Endothelial cell of umbilical vein (primary cell): ENCODE measurements around the gene MTCL1. TPM values are rescaled to one million over a fixed set of nuclear protein-coding genes. Genes with fewer than 3 reads are reported as not detected.

ENCODE experiments used
- BruUV-seq: library from RNA; stranded (reverse); fragments of 400-500 nt; replicated peaks from 2 replicates; lab custom pipeline; 2021; lab: Mats Ljungman, UMichigan
- CTCF ChIA-PET: fragments of 300-600, 350-600 bp; sonication (Branson Sonifier 250); formaldehyde crosslinking; loops from one replicate; lab custom pipeline; 2021; ENCODE audit warnings: antibody characterized with exemption, inconsistent platforms; lab: Charles Lee
- POLR2A ChIA-PET: fragments of 300-600, 350-600 bp; sonication (Branson Sonifier 250); formaldehyde crosslinking; loops from one replicate; lab custom pipeline; 2021; ENCODE audit warnings: antibody characterized with exemption, inconsistent platforms; lab: Charles Lee
- DNase-seq: peaks from one replicate; pipeline ENCODE4 v3.0.0-alpha.2; 2011; ENCODE audit warnings: low read depth, low spot score
- FAIRE-seq: peaks from 2 replicates; lab custom pipeline; 2011; peaks lifted over from hg19 to GRCh38; lab: Jason Lieb, UNC
- H2AFZ ChIP-seq: 2 replicates; pipeline ENCODE4 v1.6.0; 2012; ENCODE audit warnings: low read depth, low read length, control low read depth, inconsistent platforms
- H3K27ac ChIP-seq: 2 replicates; pipeline ENCODE4 v1.5.1; 2011; ENCODE audit warnings: low read depth, mild to moderate bottlenecking, control low read depth, low read length, moderate library complexity; ENCODE audit not compliant: insufficient read depth
- H3K27me3 ChIP-seq, 2 experiments: 2 replicates each; pipeline versions ENCODE4 v1.6.0 to v1.6.1; 2011; ENCODE audit warnings: low read length in 2 of 2, mixed read lengths in 1 of 2; ENCODE audit not compliant: control insufficient read depth in 2 of 2, insufficient read depth in 2 of 2
- H3K36me3 ChIP-seq, 2 experiments: 2 replicates in 1 of 2; 3 replicates in 1 of 2; pipeline ENCODE4 v1.5.1; 2011; ENCODE audit warnings: low read length in 2 of 2, mild to moderate bottlenecking in 1 of 2, moderate library complexity in 1 of 2; ENCODE audit not compliant: control insufficient read depth in 2 of 2, insufficient read depth in 2 of 2; ENCODE audit errors: extremely low read depth in 1 of 2
- H3K4me1 ChIP-seq: 3 replicates; pipeline ENCODE4 v1.5.1; 2011; ENCODE audit warnings: mild to moderate bottlenecking, low read length; ENCODE audit not compliant: control insufficient read depth, insufficient read depth; ENCODE audit errors: extremely low read depth
- H3K4me2 ChIP-seq: 2 replicates; pipeline ENCODE4 v1.6.1; 2011; ENCODE audit warnings: low read length, control low read depth, mixed read lengths; ENCODE audit not compliant: insufficient read depth
- H3K4me3 ChIP-seq, 3 experiments: fragments of 200-600 bp in 1 of 3; sonication (generic), shearing (Covaris generic) in 1 of 3; replicated peaks in 1 of 3; 2 replicates each; pipeline ENCODE4 v1.5.1; 2011 to 2016; ENCODE audit warnings: control low read depth in 3 of 3, low read length in 3 of 3, mild to moderate bottlenecking in 2 of 3, inconsistent platforms in 1 of 3, low read depth in 1 of 3, moderate library complexity in 1 of 3; ENCODE audit not compliant: insufficient read depth in 1 of 3
- H3K79me2 ChIP-seq: 2 replicates; pipeline ENCODE4 v1.6.0; 2012; ENCODE audit warnings: low read length, inconsistent platforms; ENCODE audit not compliant: control insufficient read depth, insufficient read depth
- H3K9ac ChIP-seq: replicated peaks from 2 replicates; pipeline ENCODE3; 2011; ENCODE audit warnings: low read length, control low read depth; ENCODE audit not compliant: insufficient read depth; ENCODE audit errors: extremely low read depth
- H3K9me1 ChIP-seq: replicated peaks from 3 replicates; pipeline ENCODE4 v1.6.0; 2011; ENCODE audit warnings: mild to moderate bottlenecking, low read length; ENCODE audit not compliant: control insufficient read depth, insufficient read depth; ENCODE audit errors: extremely low read depth
- H3K9me3 ChIP-seq: replicated peaks from 2 replicates; pipeline ENCODE4 v1.5.1; 2012; ENCODE audit warnings: low read length, inconsistent platforms; ENCODE audit not compliant: control insufficient read depth, insufficient read depth
- H4K20me1 ChIP-seq: replicated peaks from 2 replicates; pipeline ENCODE3; 2011; ENCODE audit warnings: mild to moderate bottlenecking, low read length; ENCODE audit not compliant: control insufficient read depth, insufficient read depth; ENCODE audit errors: extremely low read depth
- EZH2 ChIP-seq: IDR thresholded peaks from 2 replicates; pipeline ENCODE4 v1.6.1; 2012; ENCODE audit warnings: borderline replicate concordance, low read depth, mild to moderate bottlenecking, moderate library complexity, low read length, inconsistent platforms; ENCODE audit not compliant: severe bottlenecking
- FOS ChIP-seq: IDR thresholded peaks from 2 replicates; pipeline ENCODE4 v1.6.1; 2011; ENCODE audit warnings: mild to moderate bottlenecking, low read length, moderate library complexity, borderline replicate concordance; ENCODE audit not compliant: insufficient read depth
- GATA2 ChIP-seq: IDR thresholded peaks from 2 replicates; pipeline ENCODE4 v1.7.0; 2011; ENCODE audit warnings: low read depth, mild to moderate bottlenecking, moderate library complexity, mixed read lengths, low read length; ENCODE audit not compliant: insufficient read length, insufficient read depth
- JUN ChIP-seq: IDR thresholded peaks from 2 replicates; pipeline ENCODE4 v1.6.1; 2011; ENCODE audit warnings: borderline replicate concordance, low read depth; ENCODE audit not compliant: insufficient read length, insufficient read depth
- MYC ChIP-seq: IDR thresholded peaks from one replicate; pipeline ENCODE4 v1.6.1; 2011; ENCODE audit warnings: mild to moderate bottlenecking, low read depth, low read length
- POLR2A ChIP-seq: IDR thresholded peaks from 2 replicates; pipeline ENCODE4 v1.6.1; 2012; ENCODE audit warnings: low read depth, mild to moderate bottlenecking, control low read depth, low read length
- POLR2AphosphoS5 ChIP-seq: IDR thresholded peaks from 2 replicates; pipeline ENCODE4 v1.6.1; 2012; ENCODE audit warnings: low read depth, mild to moderate bottlenecking, control low read depth, low read length, moderate library complexity; ENCODE audit not compliant: insufficient read depth
- dilution Hi-C: fragments of 300-500 bp; cut with MboI; formaldehyde crosslinking; loops from one replicate; pipeline ENCODE4 v1.15.0; 2019; ENCODE audit warnings: low sequenced_read_pairs; ENCODE audit not compliant: extremely low pct_ligation_motif_present
- intact Hi-C: fragments of 100-400 bp; cut with micrococcal nuclease; formaldehyde crosslinking; loops from one replicate; pipeline ENCODE4 v1.10.0; 2022
- polyA plus RNA-seq, 4 experiments: library from polyadenylated mRNA; depleted of rRNA in 3 of 4; stranded (reverse) in 3 of 4; unstranded in 1 of 4; fragments of >200 nt; gene quantifications; 2 replicates each; pipeline versions ENCODE4 v1.2.1 to v1.2.3, GENCODE V29; 2011 to 2012; ENCODE audit warnings: missing spikeins in 1 of 4
- total RNA-seq: library from RNA; stranded (reverse); gene quantifications from 2 replicates; pipeline ENCODE4 v1.2.3, GENCODE V29; 2021
- TF ChIP-seq, protein P1 (sequence below), 2 donors: IDR thresholded peaks; 1 replicate in 1 of 2; 2 replicates in 1 of 2; pipeline ENCODE4 v1.5.1; 2011; ENCODE audit warnings: low read length in 2 of 2, mild to moderate bottlenecking in 2 of 2, moderate library complexity in 2 of 2, control low read depth in 1 of 2, inconsistent platforms in 1 of 2, low read depth in 1 of 2; ENCODE audit not compliant: insufficient read depth in 1 of 2; ENCODE audit errors: extremely low read depth in 1 of 2
- TF ChIP-seq, protein P2 (sequence below): IDR thresholded peaks from 2 replicates; pipeline ENCODE4 v1.6.1; 2011; ENCODE audit not compliant: insufficient read depth, insufficient read length

The MTCL1 gene
- total and polyA plus RNA-seq, 2 donors (not counting 3 experiments of a cell fraction or from before 2014, with no cell fraction given), result 11.9 to 75.7 TPM

DNA sequence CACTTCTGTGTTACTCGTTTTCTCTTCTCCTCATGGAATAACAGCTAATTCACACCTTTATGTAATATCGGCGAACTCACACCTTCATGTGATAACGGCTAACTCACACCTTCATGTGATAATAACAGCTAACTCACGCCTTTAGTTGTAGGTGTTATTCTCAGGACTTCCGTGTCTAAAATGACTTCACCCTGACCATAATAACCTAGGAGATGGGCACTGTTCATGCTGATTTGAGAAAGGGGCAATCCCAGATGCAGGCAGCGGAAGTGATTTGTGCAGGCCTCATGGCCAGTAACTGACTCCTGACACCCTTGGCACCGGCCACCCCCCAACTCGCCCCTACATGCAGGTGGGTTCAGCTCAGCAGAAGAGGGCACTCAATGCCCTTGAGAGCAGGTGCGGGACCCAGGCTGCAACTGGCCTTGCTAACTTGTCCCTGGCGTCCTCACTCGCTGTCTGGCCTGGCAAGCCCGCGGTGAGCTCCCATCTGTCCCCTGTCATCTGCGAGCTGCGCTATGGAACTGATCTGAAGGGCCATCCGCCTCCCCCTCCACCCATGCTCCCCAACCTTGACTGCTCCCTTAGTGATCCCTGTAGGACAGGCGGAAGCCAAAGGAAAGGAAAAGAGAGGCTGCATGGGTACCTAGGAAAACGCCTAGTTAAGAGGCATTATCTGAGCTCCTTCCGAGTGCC lies 42.6 kb upstream of the MTCL1 start:
- H3K4me3 ChIP-seq, result no peak overlapping the region
- H3K36me3 ChIP-seq, result no peaks in the 10 kb centered on the region
- no peaks in the 10 kb centered on the region for H3K9me3 ChIP-seq
- H2AFZ ChIP-seq, result no peak overlapping the region
- BruUV-seq, result no TSS peak
- no peak for TF ChIP-seq EZH2
- TF ChIP-seq MYC, result no peak
- TF ChIP-seq, protein P1, sequence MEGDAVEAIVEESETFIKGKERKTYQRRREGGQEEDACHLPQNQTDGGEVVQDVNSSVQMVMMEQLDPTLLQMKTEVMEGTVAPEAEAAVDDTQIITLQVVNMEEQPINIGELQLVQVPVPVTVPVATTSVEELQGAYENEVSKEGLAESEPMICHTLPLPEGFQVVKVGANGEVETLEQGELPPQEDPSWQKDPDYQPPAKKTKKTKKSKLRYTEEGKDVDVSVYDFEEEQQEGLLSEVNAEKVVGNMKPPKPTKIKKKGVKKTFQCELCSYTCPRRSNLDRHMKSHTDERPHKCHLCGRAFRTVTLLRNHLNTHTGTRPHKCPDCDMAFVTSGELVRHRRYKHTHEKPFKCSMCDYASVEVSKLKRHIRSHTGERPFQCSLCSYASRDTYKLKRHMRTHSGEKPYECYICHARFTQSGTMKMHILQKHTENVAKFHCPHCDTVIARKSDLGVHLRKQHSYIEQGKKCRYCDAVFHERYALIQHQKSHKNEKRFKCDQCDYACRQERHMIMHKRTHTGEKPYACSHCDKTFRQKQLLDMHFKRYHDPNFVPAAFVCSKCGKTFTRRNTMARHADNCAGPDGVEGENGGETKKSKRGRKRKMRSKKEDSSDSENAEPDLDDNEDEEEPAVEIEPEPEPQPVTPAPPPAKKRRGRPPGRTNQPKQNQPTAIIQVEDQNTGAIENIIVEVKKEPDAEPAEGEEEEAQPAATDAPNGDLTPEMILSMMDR (IDR thresholded peaks at IDR 0.05; ENCODE audit: extremely low read depth in 1 of 2, insufficient read depth in 1 of 2, low read depth in 1 of 2, low read length in 2 of 2), result no peak
- TF ChIP-seq, protein P2, sequence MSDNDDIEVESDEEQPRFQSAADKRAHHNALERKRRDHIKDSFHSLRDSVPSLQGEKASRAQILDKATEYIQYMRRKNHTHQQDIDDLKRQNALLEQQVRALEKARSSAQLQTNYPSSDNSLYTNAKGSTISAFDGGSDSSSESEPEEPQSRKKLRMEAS, result no peak
- TF ChIP-seq POLR2AphosphoS5, result no peak
- TF ChIP-seq POLR2A, result no peak
- no peak for TF ChIP-seq GATA2
- TF ChIP-seq JUN, result no peak
- TF ChIP-seq FOS, result no peak
- no peaks in the 10 kb centered on the region for H4K20me1 ChIP-seq
- peaks cover 28% of the 10 kb centered on the region for H3K4me1 ChIP-seq
- intact Hi-C loops, result no loop called here
- H3K9ac ChIP-seq, result no peak overlapping the region
- no peak overlapping the region for H3K27ac ChIP-seq
- H3K79me2 ChIP-seq, result no peaks in the 10 kb centered on the region
- H3K9me1 ChIP-seq, result no peaks in the 10 kb centered on the region
- FAIRE-seq (no peak), DNase-seq (no peak)
- ChIA-PET CTCF (interaction anchor here (3.5 kb wide), 1 partner anchor 325 kb away, joined by 18 read pairs; no protein-coding TSS in a partner anchor), POLR2A (no interaction called here)
- H3K4me2 ChIP-seq, result no peak overlapping the region
- H3K27me3 ChIP-seq, result no peaks in the 10 kb centered on the region
- dilution Hi-C loops, result no loop called here
